ENCODE results near the gene DOCK8. TPM values are rescaled to one million over a fixed set of nuclear protein-coding genes. Genes with fewer than 3 reads are reported as not detected.

The DOCK8 gene
- total and polyA plus RNA-seq, 2 of the 13 experiments (the other 11 are each of a cell fraction or from before 2014, with no cell fraction given) = 0.28 to 0.38 TPM

GRCh38 chr9:237141-237857, 22.6 kb downstream of the DOCK8 start (continued):
- no peak for TF ChIP-seq ZNF674 (CRISPR knock-in tag; IDR thresholded peaks at IDR 0.05; ENCODE audit: low read depth)

GRCh38 chr9:237858-238345, 23.2 kb downstream of the DOCK8 start:
- H3K4me3 ChIP-seq (replicated peaks in 1 of 3; ENCODE audit: insufficient read depth in 1 of 3, low read depth in 2 of 3, low read length in 3 of 3) = no peak overlapping the region
- WGBS (ENCODE audit: low lambda C conversion rate) = 36% methylated on average over 4 of the region's 4 CpGs
- H3K4me2 ChIP-seq (ENCODE audit: low read depth, low read length) = no peak overlapping the region
- H3K27ac ChIP-seq (ENCODE audit: extremely low read length, insufficient read depth, low read length) = no peak overlapping the region
- intact Hi-C loops (cut with micrococcal nuclease; ENCODE audit: unreplicated experiment) (no loop called here), in situ Hi-C loops (cut with HindIII; ENCODE audit: extremely low pct_ligation_motif_present, low pct_unique_long_range_greater_than_20kb) (no loop called here)
- no peaks in the 10 kb centered on the region for H3K9me3 ChIP-seq (ENCODE audit: low read length)
- CTCF ChIA-PET (ENCODE audit: low intra/inter-chr PET ratio, low total read pairs) = no interaction called here
- ATAC-seq (no peak), DNase-seq (ENCODE audit: low spot score) (no peak), FAIRE-seq (no peak)
- POLR2A ChIA-PET = no interaction called here
- no peaks in the 10 kb centered on the region for H3K79me2 ChIP-seq (ENCODE audit: insufficient read depth, low read length)
- H3K36me3 ChIP-seq (replicated peaks in 1 of 2; ENCODE audit: control insufficient read depth in 1 of 2, insufficient read depth in 2 of 2, low read length in 2 of 2) = no peaks in the 10 kb centered on the region
- H3K9ac ChIP-seq (ENCODE audit: insufficient read depth, low read depth, low read length) = no peak overlapping the region
- H4K20me1 ChIP-seq (ENCODE audit: insufficient read depth, low read length) = no peaks in the 10 kb centered on the region
- no peaks in the 10 kb centered on the region for H3K27me3 ChIP-seq (ENCODE audit: control insufficient read depth in 1 of 2, insufficient read depth in 2 of 2, low read length in 2 of 2)
- H2AFZ ChIP-seq (ENCODE audit: low read length) = no peak overlapping the region
- no TSS peak for BruUV-seq (replicated peaks)
- H3K4me1 ChIP-seq (ENCODE audit: insufficient read depth, low read length) = no peaks in the 10 kb centered on the region
- TF ChIP-seq TIGD3 (CRISPR knock-in tag; IDR thresholded peaks at IDR 0.05; ENCODE audit: borderline replicate concordance) (no peak), ETS1 (CRISPR knock-in tag; IDR thresholded peaks at IDR 0.05) (no peak), ZNF747 (CRISPR knock-in tag; IDR thresholded peaks at IDR 0.05; ENCODE audit: borderline replicate concordance) (no peak), TERF1 (CRISPR knock-in tag; IDR thresholded peaks at IDR 0.05) (no peak), PRDM15 (CRISPR knock-in tag; IDR thresholded peaks at IDR 0.05) (no peak), ZZZ3 (CRISPR knock-in tag; IDR thresholded peaks at IDR 0.05; ENCODE audit: borderline replicate concordance) (no peak), CEBPZ (IDR thresholded peaks at IDR 0.05; ENCODE audit: low read length) (no peak), HOXD1 (CRISPR knock-in tag; IDR thresholded peaks at IDR 0.05) (no peak), CENPX (CRISPR knock-in tag; IDR thresholded peaks at IDR 0.05) (no peak)
